ENCODE data around the gene STX3.
"Not testable (repeated sequence)": the region's sequence is repeated elsewhere in the genome, so short reads cannot be mapped to it uniquely, and the experiment has no call there.

STX3 gene

DNA sequence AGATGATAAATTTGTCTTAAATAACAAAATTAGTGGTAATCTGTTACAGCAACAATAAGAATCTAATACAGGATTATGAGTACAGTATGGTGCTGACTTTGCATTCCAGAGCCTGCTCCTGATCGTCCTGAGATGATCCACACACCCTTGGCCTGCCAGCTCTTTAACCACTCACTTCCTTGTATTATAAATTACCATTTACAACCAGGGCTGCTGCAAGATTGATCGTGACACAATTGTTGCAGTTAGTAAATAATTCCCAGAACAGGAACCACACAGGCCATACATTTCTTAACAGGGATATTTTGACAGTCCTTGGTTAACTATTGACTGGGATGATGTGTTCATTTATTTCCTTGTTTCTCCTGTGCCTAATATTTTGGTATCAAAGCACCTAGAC lies 94.0 kb downstream of the STX3 start:
- Histone ChIP-seq H3K4me1 (ENCODE audit: control insufficient read depth, low read length) (no peaks in the 10 kb centered on the region), H3K9me3 (ENCODE audit: control insufficient read depth, insufficient read depth, low read length) (no peaks in the 10 kb centered on the region), H3F3A (ENCODE audit: control insufficient read depth, insufficient read depth) (no peaks in the 10 kb centered on the region), H4K20me1 (ENCODE audit: control insufficient read depth, insufficient read depth, low read depth, low read length) (no peaks in the 10 kb centered on the region), H3K9me2 (replicated peaks; ENCODE audit: control insufficient read depth, low read length) (no peaks in the 10 kb centered on the region), H3K36me3 (ENCODE audit: control insufficient read depth, low read length) (no peaks in the 10 kb centered on the region), H3K4me2 (ENCODE audit: low read length) (no peak overlapping the region), H3K4me3 (ENCODE audit: low read length) (no peak overlapping the region), H3K27ac (ENCODE audit: low read depth, low read length) (no peak overlapping the region), H3K79me2 (ENCODE audit: control insufficient read depth, low read length) (no peaks in the 10 kb centered on the region), H3K27me3 (ENCODE audit: control insufficient read depth, low read length) (peaks cover 7% of the 10 kb centered on the region; the same call in 1 of the 2 replicates)
- no peak for TF ChIP-seq EZH2phosphoT487 (IDR thresholded peaks at IDR 0.05; ENCODE audit: borderline replicate concordance, low read length)
- TF ChIP-seq, protein P1, sequence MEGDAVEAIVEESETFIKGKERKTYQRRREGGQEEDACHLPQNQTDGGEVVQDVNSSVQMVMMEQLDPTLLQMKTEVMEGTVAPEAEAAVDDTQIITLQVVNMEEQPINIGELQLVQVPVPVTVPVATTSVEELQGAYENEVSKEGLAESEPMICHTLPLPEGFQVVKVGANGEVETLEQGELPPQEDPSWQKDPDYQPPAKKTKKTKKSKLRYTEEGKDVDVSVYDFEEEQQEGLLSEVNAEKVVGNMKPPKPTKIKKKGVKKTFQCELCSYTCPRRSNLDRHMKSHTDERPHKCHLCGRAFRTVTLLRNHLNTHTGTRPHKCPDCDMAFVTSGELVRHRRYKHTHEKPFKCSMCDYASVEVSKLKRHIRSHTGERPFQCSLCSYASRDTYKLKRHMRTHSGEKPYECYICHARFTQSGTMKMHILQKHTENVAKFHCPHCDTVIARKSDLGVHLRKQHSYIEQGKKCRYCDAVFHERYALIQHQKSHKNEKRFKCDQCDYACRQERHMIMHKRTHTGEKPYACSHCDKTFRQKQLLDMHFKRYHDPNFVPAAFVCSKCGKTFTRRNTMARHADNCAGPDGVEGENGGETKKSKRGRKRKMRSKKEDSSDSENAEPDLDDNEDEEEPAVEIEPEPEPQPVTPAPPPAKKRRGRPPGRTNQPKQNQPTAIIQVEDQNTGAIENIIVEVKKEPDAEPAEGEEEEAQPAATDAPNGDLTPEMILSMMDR (IDR thresholded peaks at IDR 0.05; ENCODE audit: low read depth, low read length, poor library complexity, severe bottlenecking), result no peak

- H3K9me2 ChIP-seq (replicated peaks; ENCODE audit: control insufficient read depth, low read length); H3K27me3 ChIP-seq (ENCODE audit: control insufficient read depth, low read length); H3K79me2 ChIP-seq (ENCODE audit: control insufficient read depth, low read length); H4K20me1 ChIP-seq (ENCODE audit: control insufficient read depth, insufficient read depth, low read depth, low read length); H3K27ac ChIP-seq (ENCODE audit: low read depth, low read length); H3K4me3 ChIP-seq (ENCODE audit: low read length); H3K9me3 ChIP-seq (ENCODE audit: control insufficient read depth, insufficient read depth, low read length); H3F3A ChIP-seq (ENCODE audit: control insufficient read depth, insufficient read depth); H3K4me1 ChIP-seq (ENCODE audit: control insufficient read depth, low read length); H3K36me3 ChIP-seq (ENCODE audit: control insufficient read depth, low read length); H3K4me2 ChIP-seq (ENCODE audit: low read length): not testable (repeated sequence)
Observed at GRCh38 chr11:59849551-59849950, 94.4 kb downstream of the STX3 start.

GRCh38 chr11:59851416-59851815 lies 96.2 kb downstream of the STX3 start:
- not testable (repeated sequence) for H4K20me1 ChIP-seq (ENCODE audit: control insufficient read depth, insufficient read depth, low read depth, low read length); H3K27ac ChIP-seq (ENCODE audit: low read depth, low read length); H3K9me3 ChIP-seq (ENCODE audit: control insufficient read depth, insufficient read depth, low read length); H3K9me2 ChIP-seq (replicated peaks; ENCODE audit: control insufficient read depth, low read length); H3K36me3 ChIP-seq (ENCODE audit: control insufficient read depth, low read length); H3K27me3 ChIP-seq (ENCODE audit: control insufficient read depth, low read length); H3F3A ChIP-seq (ENCODE audit: control insufficient read depth, insufficient read depth); H3K4me1 ChIP-seq (ENCODE audit: control insufficient read depth, low read length); H3K4me2 ChIP-seq (ENCODE audit: low read length); H3K4me3 ChIP-seq (ENCODE audit: low read length); H3K79me2 ChIP-seq (ENCODE audit: control insufficient read depth, low read length)

DNA sequence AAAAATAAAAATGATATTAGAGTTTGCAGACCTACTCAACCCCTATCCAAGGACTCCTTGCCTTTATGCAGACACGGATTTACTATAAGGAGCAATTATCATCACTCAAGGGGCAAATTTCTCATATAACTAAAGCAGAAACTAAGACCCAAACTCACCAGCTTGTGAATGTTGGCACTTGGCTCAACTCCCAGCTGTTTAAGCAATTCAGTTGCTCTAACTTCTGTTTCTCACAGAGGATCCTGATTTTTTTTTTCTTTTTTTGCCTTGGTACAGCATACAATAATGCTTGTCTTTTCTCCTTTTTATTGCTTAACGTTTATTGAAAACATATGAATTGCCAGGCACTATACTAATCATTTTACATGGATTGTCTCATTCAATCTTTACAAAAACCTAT lies 99.7 kb downstream of the STX3 start:
- no peaks in the 10 kb centered on the region for H3K9me2 ChIP-seq (replicated peaks; ENCODE audit: control insufficient read depth, low read length)
- no peaks in the 10 kb centered on the region for H3K36me3 ChIP-seq (ENCODE audit: control insufficient read depth, low read length)
- no peaks in the 10 kb centered on the region for H3F3A ChIP-seq (ENCODE audit: control insufficient read depth, insufficient read depth)
- no peak overlapping the region for H3K4me3 ChIP-seq (ENCODE audit: low read length)
- no peaks in the 10 kb centered on the region for H3K79me2 ChIP-seq (ENCODE audit: control insufficient read depth, low read length)
- no peaks in the 10 kb centered on the region for H3K4me1 ChIP-seq (ENCODE audit: control insufficient read depth, low read length)
- no peak overlapping the region for H3K27ac ChIP-seq (ENCODE audit: low read depth, low read length)
- TF ChIP-seq EZH2phosphoT487 (IDR thresholded peaks at IDR 0.05; ENCODE audit: borderline replicate concordance, low read length), result no peak
- TF ChIP-seq, protein P1 (IDR thresholded peaks at IDR 0.05; ENCODE audit: low read depth, low read length, poor library complexity, severe bottlenecking), result no peak
- H3K9me3 ChIP-seq (ENCODE audit: control insufficient read depth, insufficient read depth, low read length), result no peaks in the 10 kb centered on the region
- peaks cover 7% of the 10 kb centered on the region; the same call in 1 of the 2 replicates for H3K27me3 ChIP-seq (ENCODE audit: control insufficient read depth, low read length)
- H4K20me1 ChIP-seq (ENCODE audit: control insufficient read depth, insufficient read depth, low read depth, low read length), result no peaks in the 10 kb centered on the region
- H3K4me2 ChIP-seq (ENCODE audit: low read length), result no peak overlapping the region
